Right cardiac atrium (tissue), 5 donors: ENCODE measurements around the gene PTS. TPM values are rescaled to one million over a fixed set of nuclear protein-coding genes. Genes with fewer than 3 reads are reported as not detected.

ENCODE experiments used
- ATAC-seq, 2 donors: fragments of 200-7000 bp; cut with Tn5 transposase; one replicate each; pipeline versions ENCODE4 v1.8.0 to v1.9.1; 2020; ENCODE audit warnings: moderate library complexity in 2 of 2, mild to moderate bottlenecking in 1 of 2
- DNase-seq, 3 donors: peaks; one replicate each; pipeline ENCODE4 v3.0.0-alpha.2; 2020
- H3K27ac ChIP-seq: one replicate; pipeline ENCODE4 v1.5.1; 2013; ENCODE audit warnings: mild to moderate bottlenecking, low read length, control low read depth, moderate library complexity
- H3K27me3 ChIP-seq: one replicate; pipeline ENCODE4 v1.6.1; 2013; ENCODE audit not compliant: control insufficient read depth, insufficient read depth
- H3K4me1 ChIP-seq: one replicate; pipeline ENCODE4 v1.6.1; 2013; ENCODE audit warnings: low read length; ENCODE audit not compliant: control insufficient read depth, insufficient read depth
- H3K4me3 ChIP-seq: one replicate; pipeline ENCODE4 v1.5.1; 2013; ENCODE audit warnings: low read length, control low read depth
- H3K9me3 ChIP-seq: one replicate; pipeline ENCODE4 v1.6.1; 2013; ENCODE audit warnings: low read length; ENCODE audit not compliant: control insufficient read depth
- WGBS: extraction: QIAGEN DNeasy Blood & Tissue Kit; methylation state at CpG from one replicate; pipeline ENCODE4 v1.1.7; 2013; 5-methylcytosine and 5-hydroxymethylcytosine counted together
- intact Hi-C, 4 donors: fragments of 100-400 bp; cut with DNase I; formaldehyde crosslinking; loops; one replicate each; pipeline versions ENCODE4 v1.11.0 to v1.14.0; 2022 to 2023
- polyA plus RNA-seq: library from polyadenylated mRNA; stranded (reverse); fragments of 200-250 nt; gene quantifications from one replicate; pipeline ENCODE4 v1.2.3, GENCODE V29; 2013
- total RNA-seq, 4 donors: library from RNA; stranded (reverse); fragmentation: NEBNext Ultra II Directional; extraction: Animal tissue kit (Norgen Biotek cat#: 25700); gene quantifications; one replicate each; pipeline ENCODE4 v1.2.1, GENCODE V29; 2021
- donor health status: healthy with polysubstance abuse.
- donor health status: DM: no; HTN: yes; CAD: no.
- donor health status: DM: no; HTN: no; CAD: no.
- donor health status: DM: no; HTN: yes; CAD: no; lungs with severe emphysema.
- donor health status: DM: yes; HTN: yes; CAD: no.

PTS gene
- total and polyA plus RNA-seq, 5 donors, result 22.9 to 40.7 (median 27.2) TPM

- ATAC-seq (peak; percentile 40 to 56), DNase-seq (no peak)
- H3K27me3 ChIP-seq, result no peaks in the 10 kb centered on the region
- WGBS, result 45% methylated on average over 15 of the region's 15 CpGs
- H3K4me1 ChIP-seq, result no peaks in the 10 kb centered on the region
- intact Hi-C loops, result no loop called here
- no peak overlapping the region for H3K4me3 ChIP-seq
- H3K27ac ChIP-seq, result no peak overlapping the region
- no peaks in the 10 kb centered on the region for H3K9me3 ChIP-seq
Measured at GRCh38 chr11:112255067-112255720, 29.0 kb downstream of the PTS start.

GRCh38 chr11:112260490-112260889, 34.3 kb downstream of the PTS start, which contains the start of gene PLET1:
PLET1 (minus strand) TSS chr11:112260860; CDS start chr11:112260589, 271 bp downstream.
- Histone ChIP-seq H3K27ac (no peak within 1 kb of the TSS), H3K4me1 (no peaks in the 10 kb centered on the region), H3K9me3 (no peaks in the 10 kb centered on the region), H3K4me3 (no peak within 1 kb of the TSS), H3K27me3 (no peaks in the 10 kb centered on the region)
- intact Hi-C loops, result no loop called here
- 96% methylated on average over 2 of the region's 2 CpGs for WGBS
- ATAC-seq (no peak), DNase-seq (no peak)

GRCh38 chr11:112265659-112266409, 39.6 kb downstream of the PTS start:
- 70% methylated on average over 11 of the region's 11 CpGs for WGBS
- Histone ChIP-seq H3K27me3 (no peaks in the 10 kb centered on the region), H3K27ac (no peak overlapping the region), H3K9me3 (no peaks in the 10 kb centered on the region), H3K4me3 (no peak overlapping the region), H3K4me1 (no peaks in the 10 kb centered on the region)
- DNase-seq (peak in 1 of 3 donors; percentile 49), ATAC-seq (no peak)
- intact Hi-C loops, result no loop called here

GRCh38 chr11:112266410-112266778, 40.2 kb downstream of the PTS start:
- ATAC-seq (no peak), DNase-seq (no peak)
- 53% methylated on average over 3 of the region's 3 CpGs for WGBS
- Histone ChIP-seq H3K27me3 (no peaks in the 10 kb centered on the region), H3K4me3 (no peak overlapping the region), H3K27ac (no peak overlapping the region), H3K9me3 (no peaks in the 10 kb centered on the region), H3K4me1 (no peaks in the 10 kb centered on the region)
- intact Hi-C loops, result no loop called here

- Histone ChIP-seq H3K27me3 (no peaks in the 10 kb centered on the region), H3K27ac (no peak overlapping the region), H3K4me3 (no peak overlapping the region), H3K9me3 (no peaks in the 10 kb centered on the region), H3K4me1 (no peaks in the 10 kb centered on the region)
- intact Hi-C loops, result no loop called here
- 30% methylated on average over 5 of the region's 5 CpGs for WGBS
- DNase-seq, result no peak
- ATAC-seq, result no peak
Measured at GRCh38 chr11:112267188-112267591, 41.0 kb downstream of the PTS start.

GRCh38 chr11:112268406-112268805, 42.2 kb downstream of the PTS start:
- WGBS, result 95% methylated on average over 5 of the region's 5 CpGs
- intact Hi-C loops, result no loop called here

GRCh38 chr11:112269139-112269538, 42.9 kb downstream of the PTS start:
- DNase-seq (no peak), ATAC-seq (no peak)
- Histone ChIP-seq H3K9me3 (no peaks in the 10 kb centered on the region), H3K27ac (no peak overlapping the region), H3K27me3 (no peaks in the 10 kb centered on the region), H3K4me1 (no peaks in the 10 kb centered on the region), H3K4me3 (no peak overlapping the region)
- WGBS, result 87% methylated on average over 6 of the region's 6 CpGs
- intact Hi-C loops, result no loop called here

More at GRCh38 chr11:112268406-112268805, 42.2 kb downstream of the PTS start:
- no peaks in the 10 kb centered on the region for H3K27me3 ChIP-seq
- H3K4me3 ChIP-seq, result no peak overlapping the region
- H3K27ac ChIP-seq, result no peak overlapping the region
- DNase-seq (no peak), ATAC-seq (no peak)
- H3K9me3 ChIP-seq, result no peaks in the 10 kb centered on the region
- H3K4me1 ChIP-seq, result no peaks in the 10 kb centered on the region

- 68% methylated on average over 12 of the region's 12 CpGs for WGBS
- ATAC-seq (no peak), DNase-seq (no peak)
- Histone ChIP-seq H3K9me3 (no peaks in the 10 kb centered on the region), H3K4me1 (no peaks in the 10 kb centered on the region), H3K27me3 (no peaks in the 10 kb centered on the region), H3K27ac (no peak overlapping the region), H3K4me3 (no peak overlapping the region)
- intact Hi-C loops, result loop anchor here in 1 of 4 donors (5.0 kb wide), 1 partner anchor 33 kb away; no protein-coding TSS in a partner anchor
Measured at GRCh38 chr11:112270551-112271180, 44.4 kb downstream of the PTS start.

GRCh38 chr11:112271242-112271641, 45.0 kb downstream of the PTS start:
- no peak for DNase-seq
- H3K27me3 ChIP-seq, result no peaks in the 10 kb centered on the region
- no peaks in the 10 kb centered on the region for H3K9me3 ChIP-seq
- intact Hi-C loops, result loop anchor here in 1 of 4 donors (5.0 kb wide), 1 partner anchor 34 kb away; no protein-coding TSS in a partner anchor
- no peak for ATAC-seq
- WGBS, result 92% methylated on average over 4 of the region's 4 CpGs
- no peak overlapping the region for H3K4me3 ChIP-seq
- H3K4me1 ChIP-seq, result no peaks in the 10 kb centered on the region
- H3K27ac ChIP-seq, result no peak overlapping the region

- intact Hi-C loops, result loop anchor here in 1 of 4 donors (5.0 kb wide), 1 partner anchor 36 kb away; no protein-coding TSS in a partner anchor
- H3K4me3 ChIP-seq, result no peak overlapping the region
- no peak overlapping the region for H3K27ac ChIP-seq
- H3K4me1 ChIP-seq, result no peaks in the 10 kb centered on the region
- WGBS, result 89% methylated on average over 1 of the region's 1 CpG
- DNase-seq, result no peak
- H3K27me3 ChIP-seq, result no peaks in the 10 kb centered on the region
- no peaks in the 10 kb centered on the region for H3K9me3 ChIP-seq
- ATAC-seq, result no peak
Measured at GRCh38 chr11:112273066-112273465, 46.8 kb downstream of the PTS start.
